ENCODE results near the gene GABRG3. TPM values are rescaled to one million over a fixed set of nuclear protein-coding genes. Genes with fewer than 3 reads are reported as not detected.

The GABRG3 gene
- total and polyA plus RNA-seq, 11 donors: not detected

GRCh38 chr15:27479296-27480140, 508.5 kb downstream of the GABRG3 start:
- Histone ChIP-seq H3K27ac (peak overlapping the region in 7 of 12 donors; percentile 17 to 62 (median 47)), H3K27me3 (no peaks in the 10 kb centered on the region), H3K4me3 (no peak overlapping the region), H3K36me3 (no peaks in the 10 kb centered on the region), H3K9me3 (peaks cover 0 to 12% (median 0%) of the 10 kb centered on the region in 12 donors), H3K4me1 (peaks cover 0 to 8% (median 2%) of the 10 kb centered on the region in 12 donors)
- intact Hi-C loops (cut with DNase I): no loop called here
- DNase-seq (peak in 4 of 5 donors; percentile 26 to 37 (median 32)), ATAC-seq (peak; percentile 84 to 98 (median 92))
- no peak for TF ChIP-seq CTCF (IDR thresholded peaks at IDR 0.05)
- TF ChIP-seq POLR2A (IDR thresholded peaks at IDR 0.05): no peak
- 68 to 77% (median 72%) methylated on average over 4 of the region's 4 CpGs for WGBS, 4 donors

- intact Hi-C loops (cut with DNase I): no loop called here
- H3K4me1 ChIP-seq: peaks cover 0 to 8% (median 2%) of the 10 kb centered on the region in 12 donors
- TF ChIP-seq CTCF (IDR thresholded peaks at IDR 0.05) (no peak), POLR2A (IDR thresholded peaks at IDR 0.05) (no peak)
- no peak overlapping the region for H3K4me3 ChIP-seq
- ATAC-seq (no peak), DNase-seq (no peak)
- peak overlapping the region in 1 of 12 donors; percentile 8 for H3K27ac ChIP-seq
- 72 to 92% (median 82%) methylated on average over 5 of the region's 5 CpGs for WGBS, 4 donors
- no peaks in the 10 kb centered on the region for H3K36me3 ChIP-seq
- H3K9me3 ChIP-seq: peaks cover 0 to 6% (median 0%) of the 10 kb centered on the region in 12 donors
- no peaks in the 10 kb centered on the region for H3K27me3 ChIP-seq
Observed at GRCh38 chr15:27480141-27480530, 509.2 kb downstream of the GABRG3 start.

GRCh38 chr15:27480642-27481041, 509.7 kb downstream of the GABRG3 start:
- Histone ChIP-seq H3K27ac (no peak overlapping the region), H3K4me1 (peaks cover 0 to 8% (median 2%) of the 10 kb centered on the region in 12 donors), H3K27me3 (no peaks in the 10 kb centered on the region), H3K4me3 (no peak overlapping the region), H3K9me3 (peaks cover 0 to 5% (median 0%) of the 10 kb centered on the region in 12 donors), H3K36me3 (no peaks in the 10 kb centered on the region)
- ATAC-seq (no peak), DNase-seq (no peak)
- intact Hi-C loops (cut with DNase I): no loop called here
- TF ChIP-seq POLR2A (IDR thresholded peaks at IDR 0.05) (no peak), CTCF (IDR thresholded peaks at IDR 0.05) (no peak)
- WGBS, 4 donors: 80 to 84% (median 82%) methylated on average over 3 of the region's 3 CpGs

- intact Hi-C loops (cut with DNase I): no loop called here
- no peak for TF ChIP-seq POLR2A (IDR thresholded peaks at IDR 0.05)
- no peak for TF ChIP-seq CTCF (IDR thresholded peaks at IDR 0.05)
Observed at GRCh38 chr15:27481768-27482167, 510.8 kb downstream of the GABRG3 start.

More at GRCh38 chr15:27481768-27482167, 510.8 kb downstream of the GABRG3 start:
- no peak overlapping the region for H3K4me3 ChIP-seq
- peaks cover 0 to 5% (median 0%) of the 10 kb centered on the region in 12 donors for H3K9me3 ChIP-seq
- ATAC-seq (no peak), DNase-seq (no peak)
- no peaks in the 10 kb centered on the region for H3K27me3 ChIP-seq
- H3K27ac ChIP-seq: no peak overlapping the region
- H3K36me3 ChIP-seq: no peaks in the 10 kb centered on the region
- 51 to 63% (median 52%) methylated on average over 4 of the region's 4 CpGs for WGBS, 4 donors
- peaks cover 0 to 8% (median 2%) of the 10 kb centered on the region in 12 donors for H3K4me1 ChIP-seq

Measured in heart left ventricle (tissue), 16 donors.